Smooth muscle cell (in vitro differentiated cells): Measurements from ENCODE around the gene ATP6V1B1. TPM values are rescaled to one million over a fixed set of nuclear protein-coding genes. Genes with fewer than 3 reads are reported as not detected.

Experiments used
- DNase-seq: peaks from one replicate; lab custom pipeline; 2025; ENCODE audit not compliant: unreplicated experiment; lab: John Stamatoyannopoulos, UW
- H2AFZ ChIP-seq: fragments of 200-600 bp; sonication (generic); 2 replicates; pipeline ENCODE4 v1.6.0; 2016; ENCODE audit warnings: antibody characterized with exemption, low read depth, mild to moderate bottlenecking
- H3F3A ChIP-seq: fragments of 200-600 bp; sonication (generic); 2 replicates; pipeline ENCODE4 v1.6.0; 2017; ENCODE audit warnings: antibody characterized with exemption, low read depth
- H3K27ac ChIP-seq: fragments of 200-600 bp; sonication (generic); 2 replicates; pipeline ENCODE4 v1.5.1; 2016; ENCODE audit warnings: low read depth, mild to moderate bottlenecking
- H3K27me3 ChIP-seq: fragments of 200-600 bp; sonication (generic); 2 replicates; pipeline ENCODE4 v1.6.1; 2016; ENCODE audit warnings: low read depth, mild to moderate bottlenecking
- H3K36me3 ChIP-seq: fragments of 200-600 bp; sonication (generic); 2 replicates; pipeline ENCODE4 v1.5.1; 2016; ENCODE audit warnings: low read depth
- H3K4me1 ChIP-seq: fragments of 200-600 bp; sonication (generic); 2 replicates; pipeline ENCODE4 v1.5.1; 2016; ENCODE audit warnings: low read depth
- H3K4me2 ChIP-seq: fragments of 200-600 bp; sonication (generic); 2 replicates; pipeline ENCODE4 v1.6.0; 2016; ENCODE audit warnings: mild to moderate bottlenecking
- H3K4me3 ChIP-seq: fragments of 200-600 bp; sonication (generic); 2 replicates; pipeline ENCODE4 v1.5.1; 2016; ENCODE audit warnings: mild to moderate bottlenecking
- H3K79me2 ChIP-seq: fragments of 200-600 bp; sonication (generic); 2 replicates; pipeline ENCODE4 v1.6.0; 2016; ENCODE audit warnings: low read depth, mild to moderate bottlenecking
- H3K9ac ChIP-seq: fragments of 200-600 bp; sonication (generic); 2 replicates; pipeline ENCODE4 v1.6.0; 2016; ENCODE audit warnings: low read depth
- H3K9me3 ChIP-seq: fragments of 200-600 bp; sonication (generic); replicated peaks from 2 replicates; pipeline ENCODE4 v1.5.1; 2016; ENCODE audit warnings: low read depth
- H4K20me1 ChIP-seq: fragments of 200-600 bp; sonication (generic); 2 replicates; pipeline ENCODE4 v1.6.0; 2016; ENCODE audit warnings: low read depth
- WGBS: methylation state at CpG from one replicate; pipeline ENCODE4 v1.1.7; 2016; ENCODE audit warnings: low lambda C conversion rate; 5-methylcytosine and 5-hydroxymethylcytosine counted together
- polyA plus RNA-seq: library from polyadenylated mRNA; unstranded; fragments of >200 nt; fragmentation: Nextera tagmentation; extraction: Ambion mirVana; gene quantifications from 2 replicates; pipeline ENCODE4 v1.2.1, GENCODE V29; 2016
- total RNA-seq: library from RNA; depleted of rRNA; stranded (reverse); fragments of >200 nt; gene quantifications from 2 replicates; pipeline ENCODE4 v1.2.3, GENCODE V29; 2014
- TF ChIP-seq, protein P1 (sequence below): fragments of 200-600 bp; sonication (generic); IDR thresholded peaks from 2 replicates; pipeline ENCODE4 v1.5.1; 2017; ENCODE audit warnings: borderline replicate concordance, mild to moderate bottlenecking, antibody characterized with exemption; ENCODE audit not compliant: insufficient read depth, poor library complexity, severe bottlenecking

ATP6V1B1 gene
- total and polyA plus RNA-seq, 2 experiments from 2014 or later: 0.59 TPM; not detected in 1

DNA sequence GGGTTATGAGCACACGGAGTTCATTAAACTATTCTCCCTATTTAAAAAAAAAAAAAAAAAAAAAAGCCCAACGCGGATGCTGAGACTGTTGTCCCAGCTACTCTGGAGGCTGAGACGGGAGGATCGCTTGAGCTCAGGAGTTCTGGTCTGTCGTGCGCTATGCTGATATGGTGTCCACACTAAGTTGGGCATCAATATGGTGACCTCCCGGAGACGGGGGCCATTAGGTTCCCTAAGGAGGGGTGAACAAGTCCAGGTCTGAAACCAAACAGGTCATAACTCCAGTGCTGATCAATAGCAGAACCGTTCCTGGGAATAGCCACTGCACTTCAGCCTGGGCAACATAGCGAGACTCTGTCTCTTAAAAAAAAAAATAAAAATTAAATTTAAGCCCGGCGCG lies 29.8 kb downstream of the ATP6V1B1 start:
- TF ChIP-seq, protein P1, sequence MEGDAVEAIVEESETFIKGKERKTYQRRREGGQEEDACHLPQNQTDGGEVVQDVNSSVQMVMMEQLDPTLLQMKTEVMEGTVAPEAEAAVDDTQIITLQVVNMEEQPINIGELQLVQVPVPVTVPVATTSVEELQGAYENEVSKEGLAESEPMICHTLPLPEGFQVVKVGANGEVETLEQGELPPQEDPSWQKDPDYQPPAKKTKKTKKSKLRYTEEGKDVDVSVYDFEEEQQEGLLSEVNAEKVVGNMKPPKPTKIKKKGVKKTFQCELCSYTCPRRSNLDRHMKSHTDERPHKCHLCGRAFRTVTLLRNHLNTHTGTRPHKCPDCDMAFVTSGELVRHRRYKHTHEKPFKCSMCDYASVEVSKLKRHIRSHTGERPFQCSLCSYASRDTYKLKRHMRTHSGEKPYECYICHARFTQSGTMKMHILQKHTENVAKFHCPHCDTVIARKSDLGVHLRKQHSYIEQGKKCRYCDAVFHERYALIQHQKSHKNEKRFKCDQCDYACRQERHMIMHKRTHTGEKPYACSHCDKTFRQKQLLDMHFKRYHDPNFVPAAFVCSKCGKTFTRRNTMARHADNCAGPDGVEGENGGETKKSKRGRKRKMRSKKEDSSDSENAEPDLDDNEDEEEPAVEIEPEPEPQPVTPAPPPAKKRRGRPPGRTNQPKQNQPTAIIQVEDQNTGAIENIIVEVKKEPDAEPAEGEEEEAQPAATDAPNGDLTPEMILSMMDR: no peak
- Histone ChIP-seq H3K27ac (no peak overlapping the region), H4K20me1 (no peaks in the 10 kb centered on the region), H3K79me2 (no peaks in the 10 kb centered on the region), H3K36me3 (no peaks in the 10 kb centered on the region), H3K4me2 (peak overlapping the region; percentile 89), H3K4me3 (peak overlapping the region; percentile 42), H3K9me3 (no peaks in the 10 kb centered on the region), H3K27me3 (peaks cover 89% of the 10 kb centered on the region), H3K4me1 (no peaks in the 10 kb centered on the region), H3K9ac (no peak overlapping the region), H2AFZ (no peak overlapping the region), H3F3A (no peaks in the 10 kb centered on the region)
- no peak for DNase-seq
- 77% methylated on average over 14 of the region's 14 CpGs for WGBS

DNA sequence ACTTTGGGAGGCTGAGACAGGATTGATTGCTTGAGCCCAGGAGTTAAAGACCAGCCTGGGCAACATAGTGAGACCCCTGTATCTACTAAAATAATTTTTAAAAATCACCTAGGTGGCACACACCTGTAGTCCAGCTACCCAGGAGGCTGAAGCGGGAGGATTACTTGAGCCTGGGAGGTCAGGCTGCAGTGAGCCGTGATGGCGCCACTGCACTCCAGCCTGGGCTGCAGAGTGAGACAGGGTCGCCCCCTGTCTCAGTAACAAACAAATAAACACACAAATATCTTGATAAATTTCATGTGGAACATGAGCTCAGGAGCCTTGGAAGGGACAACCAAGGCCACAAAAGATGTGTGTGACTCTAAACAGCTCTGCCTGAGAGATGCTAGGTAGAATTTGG lies 31.0 kb downstream of the ATP6V1B1 start:
- TF ChIP-seq, protein P1: no peak
- no peak for DNase-seq
- Histone ChIP-seq H3K36me3 (no peaks in the 10 kb centered on the region), H3F3A (no peaks in the 10 kb centered on the region), H3K27me3 (peaks cover 93% of the 10 kb centered on the region), H2AFZ (no peak overlapping the region), H3K4me2 (no peak overlapping the region), H3K27ac (no peak overlapping the region), H3K4me3 (no peak overlapping the region), H3K4me1 (no peaks in the 10 kb centered on the region), H3K79me2 (no peaks in the 10 kb centered on the region), H3K9me3 (no peaks in the 10 kb centered on the region), H4K20me1 (no peaks in the 10 kb centered on the region), H3K9ac (no peak overlapping the region)
- WGBS: 62% methylated on average over 4 of the region's 4 CpGs

DNA sequence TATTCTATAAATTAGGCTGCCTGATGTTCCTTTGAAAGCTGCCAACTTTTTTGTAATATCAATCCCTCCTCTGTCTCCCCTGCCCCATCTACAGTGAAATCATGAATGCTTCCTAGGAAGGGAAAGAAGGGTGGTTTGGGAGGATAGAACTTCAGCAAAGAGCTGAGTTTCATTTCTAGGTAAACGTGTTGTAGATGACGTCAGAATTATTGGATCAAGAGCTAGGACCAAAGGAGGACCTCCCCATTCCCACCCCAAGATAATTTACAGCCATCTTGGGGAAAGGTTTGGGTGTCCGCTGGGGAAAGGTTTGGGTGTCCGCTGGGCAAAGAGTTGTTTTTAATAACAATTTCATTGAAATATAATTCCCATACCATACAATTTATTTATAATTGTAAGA lies 31.5 kb downstream of the ATP6V1B1 start:
- TF ChIP-seq, protein P1: no peak
- no peaks in the 10 kb centered on the region for H4K20me1 ChIP-seq
- DNase-seq: no peak
- H3K9ac ChIP-seq: no peak overlapping the region
- no peak overlapping the region for H3K27ac ChIP-seq
- H3F3A ChIP-seq: no peaks in the 10 kb centered on the region
- no peaks in the 10 kb centered on the region for H3K4me1 ChIP-seq
- no peak overlapping the region for H3K4me3 ChIP-seq
- no peak overlapping the region for H2AFZ ChIP-seq
- no peak overlapping the region for H3K4me2 ChIP-seq
- WGBS: 68% methylated on average over 4 of the region's 4 CpGs
- no peaks in the 10 kb centered on the region for H3K9me3 ChIP-seq
- no peaks in the 10 kb centered on the region for H3K36me3 ChIP-seq
- H3K27me3 ChIP-seq: peaks cover 93% of the 10 kb centered on the region
- no peaks in the 10 kb centered on the region for H3K79me2 ChIP-seq

DNA sequence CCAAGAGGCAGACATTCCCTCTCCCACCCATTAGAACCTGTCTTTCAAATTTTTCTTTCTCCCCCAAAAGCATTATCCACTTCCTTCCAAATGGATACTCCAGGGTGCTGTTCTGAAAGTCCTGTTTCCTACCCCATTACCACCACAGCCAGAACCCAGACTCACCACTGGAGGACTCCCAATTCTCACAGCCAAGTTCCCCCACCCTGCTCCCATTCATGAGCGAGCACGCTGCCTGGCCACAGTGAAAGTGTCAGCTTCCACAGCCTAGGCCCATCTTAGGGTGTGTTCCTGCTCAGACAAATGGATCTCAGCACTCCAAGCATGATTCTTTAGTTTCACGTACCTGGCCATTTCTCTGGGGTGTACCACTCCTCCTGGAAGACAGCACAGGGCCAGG lies 38.9 kb downstream of the ATP6V1B1 start:
- H3K79me2 ChIP-seq: no peaks in the 10 kb centered on the region
- peaks cover 30% of the 10 kb centered on the region for H3K27me3 ChIP-seq
- WGBS: 94% methylated on average over 3 of the region's 3 CpGs
- no peaks in the 10 kb centered on the region for H3F3A ChIP-seq
- TF ChIP-seq, protein P1: no peak
- no peak for DNase-seq
- peaks cover 14% of the 10 kb centered on the region for H3K4me1 ChIP-seq
- no peak overlapping the region for H3K27ac ChIP-seq
- H3K4me3 ChIP-seq: no peak overlapping the region
- no peak overlapping the region for H3K4me2 ChIP-seq
- H3K36me3 ChIP-seq: no peaks in the 10 kb centered on the region
- no peaks in the 10 kb centered on the region for H4K20me1 ChIP-seq
- no peaks in the 10 kb centered on the region for H3K9me3 ChIP-seq
- H2AFZ ChIP-seq: no peak overlapping the region
- H3K9ac ChIP-seq: no peak overlapping the region
